H1 (cell line): Measurements from ENCODE around the gene EIPR1. TPM values are rescaled to one million over a fixed set of nuclear protein-coding genes. Genes with fewer than 3 reads are reported as not detected.

Source experiments
- CTCF ChIA-PET: fragments of 300-600 bp; sonication (Branson Sonifier 250); formaldehyde crosslinking; loops from one replicate; lab custom pipeline; 2021; ENCODE audit not compliant: partially characterized antibody; lab: Charles Lee
- POLR2A ChIA-PET: fragments of 300-600 bp; sonication (Branson Sonifier 250); formaldehyde crosslinking; loops from one replicate; lab custom pipeline; 2021; ENCODE audit warnings: inconsistent platforms; ENCODE audit not compliant: partially characterized antibody; lab: Charles Lee
- DNase-seq, 2 experiments: peaks; one replicate each; pipeline versions ENCODE4 v3.0.0 to v3.0.0-alpha.2; 2010 to 2022; ENCODE audit warnings: low spot score in 2 of 2, low read depth in 1 of 2, mixed read lengths in 1 of 2
- FAIRE-seq: peaks from 2 replicates; lab custom pipeline; 2011; peaks lifted over from hg19 to GRCh38; lab: Jason Lieb, UNC
- H2AFZ ChIP-seq: 2 replicates; pipeline ENCODE4 v1.8.1; 2012; ENCODE audit warnings: low read length, inconsistent platforms
- H2AK5ac ChIP-seq: 2 replicates; pipeline ENCODE4 v1.6.1; 2013; ENCODE audit warnings: low read depth, low read length
- H2BK120ac ChIP-seq: replicated peaks from 2 replicates; pipeline ENCODE3; 2013; ENCODE audit warnings: low read depth, low read length, inconsistent platforms
- H2BK12ac ChIP-seq: 2 replicates; pipeline ENCODE4 v1.6.1; 2013; ENCODE audit warnings: low read depth, low read length
- H2BK15ac ChIP-seq: 2 replicates; pipeline ENCODE4 v1.6.1; 2013; ENCODE audit warnings: low read length
- H2BK20ac ChIP-seq: 2 replicates; pipeline ENCODE4 v1.6.1; 2013; ENCODE audit warnings: low read length
- H2BK5ac ChIP-seq: 2 replicates; pipeline ENCODE4 v1.6.1; 2013; ENCODE audit warnings: low read depth, low read length
- H3K14ac ChIP-seq: 2 replicates; pipeline ENCODE4 v1.6.1; 2013; ENCODE audit warnings: inconsistent platforms; ENCODE audit not compliant: insufficient read length
- H3K18ac ChIP-seq: 2 replicates; pipeline ENCODE4 v1.6.1; 2013; ENCODE audit warnings: low read length; ENCODE audit errors: extremely low read depth
- H3K23ac ChIP-seq: 2 replicates; pipeline ENCODE4 v1.6.1; 2013; ENCODE audit warnings: inconsistent platforms; ENCODE audit not compliant: insufficient read length
- H3K23me2 ChIP-seq: 2 replicates; pipeline ENCODE4 v1.6.1; 2013; ENCODE audit warnings: low read depth, low read length
- H3K27ac ChIP-seq: 2 replicates; pipeline ENCODE4 v1.6.1; 2011; ENCODE audit warnings: low read depth, low read length, inconsistent platforms
- H3K27me3 ChIP-seq, 4 experiments: replicated peaks in 1 of 4; 1 replicate in 1 of 4; 2 replicates in 3 of 4; pipeline versions ENCODE4 v1.6.1 to v1.8.1; 2011 to 2013; ENCODE audit warnings: low read length in 3 of 4, mild to moderate bottlenecking in 3 of 4, inconsistent platforms in 2 of 4, mixed read lengths in 2 of 4, moderate library complexity in 1 of 4; ENCODE audit not compliant: control insufficient read depth in 3 of 4, insufficient read depth in 3 of 4; ENCODE audit errors: extremely low read depth in 1 of 4
- H3K36me3 ChIP-seq, 4 experiments: 2 replicates each; pipeline versions ENCODE4 v1.6.1 to v1.8.1; 2011 to 2013; ENCODE audit warnings: mild to moderate bottlenecking in 4 of 4, low read length in 3 of 4, moderate library complexity in 2 of 4, control low read depth in 1 of 4, inconsistent platforms in 1 of 4; ENCODE audit not compliant: insufficient read depth in 4 of 4, control insufficient read depth in 2 of 4
- H3K4ac ChIP-seq: replicated peaks from 2 replicates; pipeline ENCODE3; 2013; ENCODE audit warnings: low read length, low read depth, mixed read lengths, inconsistent platforms; ENCODE audit not compliant: insufficient read length
- H3K4me1 ChIP-seq, 4 experiments: replicated peaks in 1 of 4; 1 replicate in 1 of 4; 2 replicates in 3 of 4; pipeline versions ENCODE4 v1.6.1 to v1.8.1; 2011 to 2013; ENCODE audit warnings: low read length in 3 of 4, inconsistent platforms in 2 of 4, mixed read lengths in 1 of 4; ENCODE audit not compliant: insufficient read depth in 4 of 4, control insufficient read depth in 3 of 4
- H3K4me2 ChIP-seq, 2 experiments: 2 replicates each; pipeline versions ENCODE4 v1.6.1 to v1.8.1; 2011 to 2013; ENCODE audit warnings: low read depth in 2 of 2, low read length in 2 of 2, control low read depth in 1 of 2, inconsistent platforms in 1 of 2, mild to moderate bottlenecking in 1 of 2; ENCODE audit not compliant: insufficient read depth in 1 of 2
- H3K4me3 ChIP-seq, 4 experiments: fragments of 200-600, 300-600 bp in 1 of 4; sonication (generic), shearing (Covaris generic), sonication (Bioruptor Twin) in 1 of 4; 2 replicates each; pipeline versions ENCODE4 v1.5.1 to v1.8.1; 2011 to 2016; ENCODE audit warnings: low read length in 4 of 4, low read depth in 3 of 4, control low read depth in 2 of 4, inconsistent platforms in 2 of 4, mild to moderate bottlenecking in 2 of 4, mixed read lengths in 1 of 4, moderate library complexity in 1 of 4; ENCODE audit not compliant: insufficient read depth in 2 of 4; ENCODE audit errors: extremely low read depth in 1 of 4
- H3K56ac ChIP-seq: replicated peaks from 2 replicates; pipeline ENCODE3; 2013; ENCODE audit warnings: low read depth, mild to moderate bottlenecking, mixed read lengths, low read length, inconsistent platforms; ENCODE audit not compliant: insufficient read length
- H3K79me1 ChIP-seq: 2 replicates; pipeline ENCODE4 v1.6.1; 2013; ENCODE audit warnings: low read depth, low read length, control low read depth
- H3K79me2 ChIP-seq, 2 experiments: 2 replicates each; pipeline versions ENCODE4 v1.6.1 to v1.8.1; 2012 to 2013; ENCODE audit warnings: low read length in 2 of 2, mild to moderate bottlenecking in 2 of 2, inconsistent platforms in 1 of 2; ENCODE audit not compliant: insufficient read depth in 2 of 2, control insufficient read depth in 1 of 2
- H3K9ac ChIP-seq, 4 experiments: replicated peaks in 1 of 4; 1 replicate in 1 of 4; 2 replicates in 3 of 4; pipeline versions ENCODE4 v1.6.1 to v1.8.1; 2011 to 2013; ENCODE audit warnings: low read depth in 3 of 4, low read length in 3 of 4, control low read depth in 2 of 4, mild to moderate bottlenecking in 2 of 4, moderate library complexity in 2 of 4, inconsistent platforms in 1 of 4; ENCODE audit errors: extremely low read depth in 1 of 4
- H3K9me3 ChIP-seq, 2 experiments: 2 replicates each; pipeline versions ENCODE4 v1.6.1 to v1.8.1; 2012 to 2013; ENCODE audit warnings: mild to moderate bottlenecking in 2 of 2, moderate library complexity in 2 of 2, control low read depth in 1 of 2, inconsistent platforms in 1 of 2, low read depth in 1 of 2, low read length in 1 of 2, mixed read lengths in 1 of 2; ENCODE audit not compliant: insufficient read depth in 2 of 2
- H4K20me1 ChIP-seq, 2 experiments: replicated peaks in 1 of 2; 2 replicates each; pipeline versions ENCODE3 to v1.8.1; 2011 to 2013; ENCODE audit warnings: inconsistent platforms in 2 of 2, low read length in 2 of 2, mild to moderate bottlenecking in 1 of 2; ENCODE audit not compliant: insufficient read depth in 2 of 2, control insufficient read depth in 1 of 2
- H4K5ac ChIP-seq: 2 replicates; pipeline ENCODE4 v1.6.1; 2013; ENCODE audit warnings: low read length, low read depth, mixed read lengths, inconsistent platforms; ENCODE audit not compliant: insufficient read length
- H4K8ac ChIP-seq: 2 replicates; pipeline ENCODE4 v1.8.0; 2013; ENCODE audit warnings: mild to moderate bottlenecking, moderate library complexity, low read length, inconsistent platforms; ENCODE audit not compliant: insufficient read depth; ENCODE audit errors: extremely low read depth
- H4K91ac ChIP-seq: replicated peaks from 2 replicates; pipeline ENCODE3; 2013; ENCODE audit warnings: low read length, mixed read lengths, inconsistent platforms; ENCODE audit not compliant: insufficient read length
- KDM4A ChIP-seq: IDR thresholded peaks from one replicate; pipeline ENCODE4 v1.7.1; 2012; ENCODE audit warnings: low read depth, mild to moderate bottlenecking, moderate library complexity, low read length, inconsistent platforms; ENCODE audit not compliant: severe bottlenecking
- PHF8 ChIP-seq: fragments of 200-600 bp; sonication (generic); conservative IDR thresholded peaks from 2 replicates; pipeline ENCODE4 v1.7.1; 2012; ENCODE audit warnings: low read depth, mild to moderate bottlenecking, inconsistent platforms, low read length, moderate library complexity
- POLR2A ChIP-seq, 2 experiments: IDR thresholded peaks; 1 replicate in 1 of 2; 2 replicates in 1 of 2; pipeline ENCODE4 v1.6.1; 2011; ENCODE audit warnings: low read depth in 2 of 2, low read length in 2 of 2, mild to moderate bottlenecking in 2 of 2; ENCODE audit errors: control extremely low read depth in 1 of 2
- SIN3A ChIP-seq, 2 experiments: IDR thresholded peaks in 1 of 2; conservative IDR thresholded peaks in 1 of 2; 2 replicates each; pipeline ENCODE4 v1.6.1; 2011 to 2012; ENCODE audit warnings: low read length in 2 of 2, improper control_type of control experiment in 1 of 2, low read depth in 1 of 2, mild to moderate bottlenecking in 1 of 2
- WGBS, 2 experiments: shearing (Covaris generic) in 1 of 2; methylation state at CpG; one replicate each; pipeline versions ENCODE4 v1.1.6 to v1.1.7; 2013 to 2015; ENCODE audit warnings: low lambda C conversion rate in 2 of 2, mixed read lengths in 2 of 2, inconsistent platforms in 1 of 2, low coverage in 1 of 2, missing lambda C conversion rate in 1 of 2; ENCODE audit not compliant: insufficient replicate concordance in 2 of 2, insufficient coverage in 1 of 2, insufficient read length in 1 of 2; ENCODE audit errors: extremely low coverage in 1 of 2, missing lambda C conversion rate in 1 of 2; 5-methylcytosine and 5-hydroxymethylcytosine counted together
- polyA plus RNA-seq, 7 experiments: library from polyadenylated mRNA; depleted of rRNA in 3 of 7; stranded (reverse) in 5 of 7; unstranded in 2 of 7; fragments of >200 nt in 5 of 7; fragments of 200-250 nt in 2 of 7; gene quantifications; 1 replicate in 5 of 7; 2 replicates in 1 of 7; 4 replicates in 1 of 7; pipeline versions ENCODE4 v1.2.1 to v1.2.3, GENCODE V29; 2011 to 2013; ENCODE audit warnings: missing spikeins in 2 of 7, mixed read lengths in 2 of 7
- total RNA-seq: library from RNA; stranded (reverse); fragmentation: NEBNext Ultra II Directional; extraction: Animal tissue kit (Norgen Biotek cat#: 25700); gene quantifications from 2 replicates; pipeline ENCODE4 v1.2.1, GENCODE V29; 2021

The EIPR1 gene
- total and polyA plus RNA-seq, 2 of the 8 experiments (the other 6 are each of a cell fraction or from before 2014, with no cell fraction given) = 26.3 to 56.4 TPM

GRCh38 chr2:3251946-3252345 lies 125.7 kb downstream of the EIPR1 start:
- DNase-seq (no peak), FAIRE-seq (no peak)
- Histone ChIP-seq H2AFZ (no peak overlapping the region), H2BK5ac (no peak overlapping the region), H3K4ac (no peak overlapping the region), H3K4me2 (no peak overlapping the region), H3K36me3 (peaks cover 0 to 7% (median 2%) of the 10 kb centered on the region in 4 experiments; a peak in 3 of 8 replicates), H3K18ac (no peak overlapping the region), H3K79me1 (peaks cover 4% of the 10 kb centered on the region; the same call in 1 of the 2 replicates), H3K4me1 (no peaks in the 10 kb centered on the region; a peak in 1 of 7 replicates), H2BK20ac (no peak overlapping the region), H3K23ac (no peak overlapping the region), H3K23me2 (no peaks in the 10 kb centered on the region), H4K20me1 (peaks cover 0 to 3% of the 10 kb centered on the region in 2 experiments), H2BK15ac (no peak overlapping the region), H2BK12ac (no peak overlapping the region), H2AK5ac (no peak overlapping the region), H3K56ac (no peak overlapping the region), H3K27ac (no peak overlapping the region), H3K79me2 (no peaks in the 10 kb centered on the region), H3K14ac (no peak overlapping the region), H4K8ac (no peak overlapping the region), H3K27me3 (no peaks in the 10 kb centered on the region), H4K91ac (no peak overlapping the region), H4K5ac (no peak overlapping the region), H2BK120ac (no peak overlapping the region), H3K9me3 (peaks cover 18 to 25% of the 10 kb centered on the region in 2 experiments), H3K9ac (no peak overlapping the region), H3K4me3 (no peak overlapping the region)
- ChIA-PET CTCF (interaction anchor here (3.2 kb wide), 1 partner anchor 10 kb away, joined by 10 read pairs; no protein-coding TSS in a partner anchor), POLR2A (no interaction called here)
- 94% methylated on average over 15 of the region's 15 CpGs; no CpG with 5 or more reads in 1 of the 2 experiments for WGBS, 2 experiments
- TF ChIP-seq PHF8 (no peak), KDM4A (no peak), SIN3A (conservative IDR thresholded peaks at IDR 0.05 in 1 of 2, IDR thresholded peaks at IDR 0.05 in 1 of 2; ENCODE audit: low read depth in 1 of 2, low read length in 2 of 2) (no peak), POLR2A (IDR thresholded peaks at IDR 0.05; ENCODE audit: control extremely low read depth in 1 of 2, low read depth in 2 of 2, low read length in 2 of 2) (no peak)
